Measurements from ENCODE around the gene NAT8L.
"Not testable (repeated sequence)": the region's sequence is repeated elsewhere in the genome, so short reads cannot be mapped to it uniquely, and the experiment has no call there.

NAT8L gene, protein sequence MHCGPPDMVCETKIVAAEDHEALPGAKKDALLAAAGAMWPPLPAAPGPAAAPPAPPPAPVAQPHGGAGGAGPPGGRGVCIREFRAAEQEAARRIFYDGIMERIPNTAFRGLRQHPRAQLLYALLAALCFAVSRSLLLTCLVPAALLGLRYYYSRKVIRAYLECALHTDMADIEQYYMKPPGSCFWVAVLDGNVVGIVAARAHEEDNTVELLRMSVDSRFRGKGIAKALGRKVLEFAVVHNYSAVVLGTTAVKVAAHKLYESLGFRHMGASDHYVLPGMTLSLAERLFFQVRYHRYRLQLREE

DNA sequence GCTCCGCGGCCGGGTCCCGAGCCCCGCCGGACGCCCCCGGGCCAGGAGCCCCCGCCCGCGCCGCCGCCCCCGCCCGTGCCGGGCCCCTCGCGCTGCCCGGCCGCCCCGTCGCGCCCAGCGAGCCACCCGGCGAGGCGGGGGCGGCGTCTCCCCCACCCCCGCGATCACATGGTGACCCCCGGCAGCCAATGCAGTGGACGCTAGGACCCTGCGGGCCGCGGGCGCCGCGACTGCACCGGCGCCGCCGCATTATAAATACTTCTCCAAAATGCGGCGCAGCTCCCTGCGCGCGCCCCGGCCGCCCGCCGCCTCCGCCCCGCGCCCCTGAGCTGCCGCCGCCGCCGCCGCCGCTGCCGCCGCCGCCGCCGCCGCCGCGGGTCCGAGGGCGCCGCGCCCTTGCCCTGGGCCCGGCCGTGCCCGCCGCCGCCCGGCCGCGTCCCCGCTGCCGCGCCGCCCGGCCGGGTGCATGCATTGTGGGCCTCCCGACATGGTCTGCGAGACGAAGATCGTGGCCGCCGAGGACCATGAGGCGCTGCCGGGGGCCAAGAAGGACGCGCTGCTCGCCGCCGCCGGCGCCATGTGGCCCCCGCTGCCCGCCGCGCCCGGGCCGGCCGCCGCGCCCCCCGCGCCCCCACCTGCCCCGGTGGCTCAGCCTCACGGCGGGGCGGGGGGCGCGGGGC lies at the start of gene NAT8L:
Gene NAT8L, plus strand, starts transcription at position 282 of the 680 bp plus-strand sequence. Its CDS starts 185 bp downstream, at position 467.
- no peaks in the 10 kb centered on the region for H3K9me3 ChIP-seq (ENCODE audit: insufficient read depth, low read length)
- H3K4me1 ChIP-seq (ENCODE audit: insufficient read depth, insufficient read length) = peaks cover 19% of the 10 kb centered on the region
- peak within 1 kb of the TSS; percentile 76 for H3K9ac ChIP-seq (ENCODE audit: insufficient read length, low read depth)
- H3K27me3 ChIP-seq (ENCODE audit: insufficient read depth, insufficient read length) = peaks cover 27% of the 10 kb centered on the region
- peak within 1 kb of the TSS; percentile 59 for H3K4me3 ChIP-seq (ENCODE audit: insufficient read length, low read depth)
- no peak for DNase-seq (ENCODE audit: low read depth, low spot score)
- TF ChIP-seq YY1 (IDR thresholded peaks at IDR 0.05; ENCODE audit: insufficient read depth, insufficient read length) = no peak
- no peak for TF ChIP-seq ZNF274 (IDR thresholded peaks at IDR 0.05; ENCODE audit: low read depth, low read length)
- TF ChIP-seq SUZ12 (IDR thresholded peaks at IDR 0.05; ENCODE audit: extremely low read depth, insufficient read depth, insufficient read length) = no peak
- peaks cover 4% of the 10 kb centered on the region for H3K36me3 ChIP-seq (ENCODE audit: insufficient read depth, insufficient read length, low read length)

DNA sequence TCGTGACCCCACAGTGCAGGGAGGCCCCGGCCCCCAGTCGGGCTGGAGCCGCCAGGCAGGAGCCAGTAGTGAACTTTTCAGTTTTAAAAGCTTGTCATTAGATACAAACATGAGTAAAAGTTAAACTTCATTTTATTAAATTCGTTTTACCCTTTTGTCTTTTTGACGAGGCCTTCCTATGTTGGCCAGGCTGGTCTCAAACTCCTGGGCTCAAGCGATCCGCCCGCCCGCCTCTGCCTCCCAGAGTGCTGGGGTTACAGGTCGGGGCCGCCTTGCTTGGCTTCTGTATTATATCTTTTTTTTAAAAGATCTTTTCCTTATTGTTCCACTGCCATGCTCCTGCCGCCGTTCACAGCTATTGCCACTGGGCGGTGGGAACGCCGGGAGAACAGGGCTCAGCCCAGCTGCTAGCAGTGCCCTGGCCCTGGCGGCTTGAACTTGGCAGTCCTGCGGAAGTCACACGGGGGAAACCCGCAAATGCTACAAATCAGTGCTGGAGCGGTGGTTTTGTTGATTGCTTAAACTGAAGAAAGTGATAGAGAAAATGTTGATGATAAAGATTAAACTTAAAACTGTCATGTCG lies 49.4 kb upstream of the NAT8L start:
- Histone ChIP-seq H3K27me3 (ENCODE audit: insufficient read depth, insufficient read length) (no peaks in the 10 kb centered on the region), H3K4me1 (ENCODE audit: insufficient read depth, insufficient read length) (no peaks in the 10 kb centered on the region), H3K9ac (ENCODE audit: insufficient read length, low read depth) (peak overlapping the region; percentile 100), H3K9me3 (ENCODE audit: insufficient read depth, low read length) (no peaks in the 10 kb centered on the region), H3K36me3 (ENCODE audit: insufficient read depth, insufficient read length, low read length) (peaks cover 24% of the 10 kb centered on the region), H3K4me3 (ENCODE audit: insufficient read length, low read depth) (peak overlapping the region; percentile 100)
- DNase-seq (ENCODE audit: low read depth, low spot score) = peak; percentile 49
- TF ChIP-seq ZNF274 (IDR thresholded peaks at IDR 0.05; ENCODE audit: low read depth, low read length) (no peak), SUZ12 (IDR thresholded peaks at IDR 0.05; ENCODE audit: extremely low read depth, insufficient read depth, insufficient read length) (no peak), YY1 (IDR thresholded peaks at IDR 0.05; ENCODE audit: insufficient read depth, insufficient read length) (no peak)

DNA sequence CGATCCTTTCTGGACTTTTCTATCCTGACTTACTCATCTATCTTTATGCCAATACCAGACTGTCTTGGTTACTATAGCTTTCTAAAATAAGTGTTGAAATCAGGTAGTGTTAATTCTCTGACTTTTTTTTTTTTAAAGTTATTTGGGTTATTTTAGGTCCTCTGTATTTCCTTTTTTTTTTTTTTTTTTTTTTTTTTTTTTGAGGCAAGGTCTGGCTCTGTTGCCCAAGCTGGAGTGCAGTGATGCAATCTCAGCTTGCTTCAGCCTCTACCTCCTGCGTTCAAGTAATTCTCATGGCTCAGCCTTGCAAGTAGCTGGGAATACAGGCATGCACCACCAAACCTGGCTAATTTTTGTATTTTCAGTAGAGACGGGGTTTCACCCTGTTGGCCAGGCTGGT lies 47.5 kb upstream of the NAT8L start:
- Histone ChIP-seq H3K9ac (ENCODE audit: insufficient read length, low read depth) (no peak overlapping the region), H3K4me1 (ENCODE audit: insufficient read depth, insufficient read length) (no peaks in the 10 kb centered on the region), H3K4me3 (ENCODE audit: insufficient read length, low read depth) (no peak overlapping the region), H3K9me3 (ENCODE audit: insufficient read depth, low read length) (no peaks in the 10 kb centered on the region), H3K36me3 (ENCODE audit: insufficient read depth, insufficient read length, low read length) (peaks cover 8% of the 10 kb centered on the region), H3K27me3 (ENCODE audit: insufficient read depth, insufficient read length) (no peaks in the 10 kb centered on the region)
- TF ChIP-seq YY1 (IDR thresholded peaks at IDR 0.05; ENCODE audit: insufficient read depth, insufficient read length) (no peak), ZNF274 (IDR thresholded peaks at IDR 0.05; ENCODE audit: low read depth, low read length) (no peak), SUZ12 (IDR thresholded peaks at IDR 0.05; ENCODE audit: extremely low read depth, insufficient read depth, insufficient read length) (no peak)
- no peak for DNase-seq (ENCODE audit: low read depth, low spot score)

DNA sequence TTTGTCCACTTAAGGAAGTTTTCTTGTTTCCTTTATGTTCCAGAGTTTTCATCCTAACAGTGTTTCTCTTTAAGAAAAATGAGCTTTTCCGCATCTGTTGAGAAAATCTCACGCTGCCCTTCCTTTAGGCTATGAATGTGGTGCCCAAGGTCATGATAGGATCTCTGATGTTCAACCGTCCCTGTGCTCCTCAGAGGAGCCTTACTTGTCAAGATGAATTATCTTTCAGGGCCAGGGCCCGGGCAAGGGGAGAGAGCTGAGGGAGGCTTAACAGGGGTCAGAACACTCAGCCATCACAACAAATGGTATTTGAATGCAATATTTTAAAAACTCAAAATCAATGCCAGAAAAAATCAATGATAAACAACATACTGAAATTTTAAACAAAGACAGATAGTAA lies 44.1 kb upstream of the NAT8L start:
- no peaks in the 10 kb centered on the region for H3K4me1 ChIP-seq (ENCODE audit: insufficient read depth, insufficient read length)
- no peak for DNase-seq (ENCODE audit: low read depth, low spot score)
- H3K36me3 ChIP-seq (ENCODE audit: insufficient read depth, insufficient read length, low read length) = no peaks in the 10 kb centered on the region
- no peaks in the 10 kb centered on the region for H3K9me3 ChIP-seq (ENCODE audit: insufficient read depth, low read length)
- H3K9ac ChIP-seq (ENCODE audit: insufficient read length, low read depth) = no peak overlapping the region
- no peaks in the 10 kb centered on the region for H3K27me3 ChIP-seq (ENCODE audit: insufficient read depth, insufficient read length)
- no peak overlapping the region for H3K4me3 ChIP-seq (ENCODE audit: insufficient read length, low read depth)
- no peak for TF ChIP-seq ZNF274 (IDR thresholded peaks at IDR 0.05; ENCODE audit: low read depth, low read length)
- no peak for TF ChIP-seq SUZ12 (IDR thresholded peaks at IDR 0.05; ENCODE audit: extremely low read depth, insufficient read depth, insufficient read length)
- no peak for TF ChIP-seq YY1 (IDR thresholded peaks at IDR 0.05; ENCODE audit: insufficient read depth, insufficient read length)

DNA sequence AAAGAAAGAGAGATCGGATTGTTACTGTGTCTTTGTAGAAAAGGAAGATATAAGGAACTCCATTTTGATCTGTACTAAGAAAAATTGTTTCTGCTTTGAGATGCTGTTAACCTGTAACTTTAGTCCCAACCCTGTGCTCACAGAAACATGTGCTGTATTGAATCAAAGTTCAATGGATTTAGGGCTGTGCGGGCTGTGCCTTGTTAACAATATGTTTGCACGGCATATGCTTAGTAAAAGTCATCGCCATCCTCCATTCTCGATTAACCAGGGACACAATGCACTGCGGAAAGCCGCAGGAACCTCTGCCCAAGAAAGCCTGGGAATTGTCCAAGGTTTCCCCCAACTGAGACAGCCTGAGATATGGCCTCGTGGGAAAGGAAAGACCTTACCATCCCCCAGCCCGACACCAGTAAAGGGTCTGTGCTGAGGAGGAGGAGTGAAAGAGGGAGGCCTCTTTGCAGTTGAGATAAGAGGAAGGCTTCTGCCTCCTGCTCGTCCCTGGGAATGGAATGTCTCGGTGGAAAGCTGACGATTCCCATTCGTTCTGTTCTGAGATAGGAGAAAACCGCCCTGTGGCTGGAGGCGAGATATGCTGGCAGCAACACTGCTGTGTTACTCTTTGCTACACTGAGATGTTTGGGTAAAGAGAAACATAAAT lies 37.6 kb upstream of the NAT8L start:
- H3K9ac ChIP-seq (ENCODE audit: insufficient read length, low read depth); H3K4me3 ChIP-seq (ENCODE audit: insufficient read length, low read depth); H3K27me3 ChIP-seq (ENCODE audit: insufficient read depth, insufficient read length); DNase-seq (ENCODE audit: low read depth, low spot score); H3K4me1 ChIP-seq (ENCODE audit: insufficient read depth, insufficient read length); H3K36me3 ChIP-seq (ENCODE audit: insufficient read depth, insufficient read length, low read length): not testable (repeated sequence)
- H3K9me3 ChIP-seq (ENCODE audit: insufficient read depth, low read length) = peaks cover 21% of the 10 kb centered on the region; the same call in 1 of the 2 replicates

DNA sequence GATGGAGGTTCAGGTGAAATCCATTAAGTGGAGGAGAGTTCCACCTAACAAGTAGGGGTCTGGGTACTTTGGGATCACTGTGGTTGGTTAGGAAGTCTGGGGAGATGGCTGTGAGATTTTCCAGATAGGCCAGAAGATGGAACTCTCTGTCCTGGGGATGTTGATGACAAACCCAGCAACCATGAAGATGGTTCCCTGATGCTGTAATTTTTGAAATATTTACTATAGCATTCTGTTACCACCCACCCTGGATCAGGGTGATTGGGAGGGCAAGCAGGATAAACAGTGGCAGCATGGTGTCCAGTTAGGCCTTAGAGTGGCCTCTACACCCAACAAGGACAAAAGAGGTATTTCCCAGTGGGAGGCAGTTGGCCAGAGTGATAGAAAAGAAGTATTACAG lies 34.4 kb upstream of the NAT8L start:
- Histone ChIP-seq H3K36me3 (ENCODE audit: insufficient read depth, insufficient read length, low read length) (no peaks in the 10 kb centered on the region), H3K9ac (ENCODE audit: insufficient read length, low read depth) (no peak overlapping the region)
- TF ChIP-seq SUZ12 (IDR thresholded peaks at IDR 0.05; ENCODE audit: extremely low read depth, insufficient read depth, insufficient read length) (no peak), ZNF274 (IDR thresholded peaks at IDR 0.05; ENCODE audit: low read depth, low read length) (no peak), YY1 (IDR thresholded peaks at IDR 0.05; ENCODE audit: insufficient read depth, insufficient read length) (no peak)

DNA sequence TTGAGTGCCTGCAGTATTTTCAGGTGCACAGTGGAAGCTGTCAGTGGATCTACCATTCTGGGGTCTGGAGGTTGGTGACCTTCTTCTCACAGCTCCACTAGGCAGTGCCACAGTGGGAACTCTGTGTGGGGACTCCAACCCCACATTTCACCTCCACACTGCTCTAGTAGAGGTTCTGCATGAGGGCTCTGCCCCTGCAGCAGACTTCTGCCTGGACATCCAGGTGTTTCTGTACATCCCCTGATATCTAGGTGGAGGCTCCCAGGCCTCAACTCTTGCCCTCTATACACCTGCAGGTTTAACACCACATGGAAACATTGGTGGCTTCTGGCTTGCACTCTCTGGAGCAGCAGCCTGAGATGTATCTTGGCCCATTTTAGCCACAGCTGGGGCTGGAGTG lies 33.3 kb upstream of the NAT8L start:
- Histone ChIP-seq H3K36me3 (ENCODE audit: insufficient read depth, insufficient read length, low read length) (no peaks in the 10 kb centered on the region), H3K4me3 (ENCODE audit: insufficient read length, low read depth) (no peak overlapping the region), H3K27me3 (ENCODE audit: insufficient read depth, insufficient read length) (no peaks in the 10 kb centered on the region), H3K9me3 (ENCODE audit: insufficient read depth, low read length) (peaks cover 22% of the 10 kb centered on the region; the same call in 1 of the 2 replicates), H3K4me1 (ENCODE audit: insufficient read depth, insufficient read length) (no peaks in the 10 kb centered on the region), H3K9ac (ENCODE audit: insufficient read length, low read depth) (no peak overlapping the region)
- no peak for DNase-seq (ENCODE audit: low read depth, low spot score)
- TF ChIP-seq SUZ12 (IDR thresholded peaks at IDR 0.05; ENCODE audit: extremely low read depth, insufficient read depth, insufficient read length) (no peak), ZNF274 (IDR thresholded peaks at IDR 0.05; ENCODE audit: low read depth, low read length) (no peak), YY1 (IDR thresholded peaks at IDR 0.05; ENCODE audit: insufficient read depth, insufficient read length) (no peak)

More for the DNA sequence above, 34.4 kb upstream of the NAT8L start:
- Histone ChIP-seq H3K4me3 (ENCODE audit: insufficient read length, low read depth) (no peak overlapping the region), H3K9me3 (ENCODE audit: insufficient read depth, low read length) (peaks cover 22% of the 10 kb centered on the region; the same call in 1 of the 2 replicates), H3K27me3 (ENCODE audit: insufficient read depth, insufficient read length) (no peaks in the 10 kb centered on the region), H3K4me1 (ENCODE audit: insufficient read depth, insufficient read length) (no peaks in the 10 kb centered on the region)
- DNase-seq (ENCODE audit: low read depth, low spot score) = no peak

DNA sequence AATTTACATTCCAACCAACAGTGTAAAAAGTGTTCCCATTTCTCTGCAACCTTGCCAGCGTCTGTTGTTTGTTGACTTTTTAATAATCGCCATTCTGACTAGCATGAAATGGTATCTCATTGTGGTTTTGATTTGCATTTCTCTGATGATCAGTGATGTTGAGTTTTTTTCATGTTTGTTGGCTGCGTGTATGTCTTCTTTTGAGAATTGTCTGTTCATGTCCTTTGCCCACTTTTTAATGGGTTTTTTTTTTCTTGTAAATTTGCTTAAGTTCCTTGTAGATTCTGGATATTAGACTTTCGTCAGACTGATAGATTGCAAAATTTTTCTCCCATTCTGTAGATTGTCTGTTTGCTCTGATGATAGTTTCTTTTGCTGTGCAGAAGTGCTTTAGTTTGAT lies 32.0 kb upstream of the NAT8L start:
- not testable (repeated sequence) for H3K9ac ChIP-seq (ENCODE audit: insufficient read length, low read depth); H3K36me3 ChIP-seq (ENCODE audit: insufficient read depth, insufficient read length, low read length); H3K4me1 ChIP-seq (ENCODE audit: insufficient read depth, insufficient read length); H3K27me3 ChIP-seq (ENCODE audit: insufficient read depth, insufficient read length); H3K4me3 ChIP-seq (ENCODE audit: insufficient read length, low read depth); DNase-seq (ENCODE audit: low read depth, low spot score)
- peaks cover 22% of the 10 kb centered on the region; the same call in 1 of the 2 replicates for H3K9me3 ChIP-seq (ENCODE audit: insufficient read depth, low read length)

DNA sequence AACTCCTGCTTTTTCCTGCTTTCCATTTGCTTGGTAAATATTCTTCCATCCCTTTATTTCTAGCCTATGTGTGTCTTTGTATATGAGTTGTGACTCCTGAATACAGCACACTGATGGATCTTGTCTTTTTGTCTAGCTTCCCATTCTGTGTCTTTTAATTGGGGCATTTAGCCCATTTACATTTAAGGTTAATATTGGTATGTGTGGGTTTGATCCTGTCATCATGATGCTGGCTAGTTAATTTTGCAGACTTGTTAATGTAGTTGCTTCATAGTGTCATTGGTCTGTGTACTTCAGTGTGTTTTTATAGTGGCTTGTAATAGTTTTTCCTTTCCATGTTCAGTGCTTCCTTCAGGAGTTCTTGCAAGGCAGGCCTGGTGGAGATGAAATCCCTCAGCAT lies 28.0 kb upstream of the NAT8L start:
- not testable (repeated sequence) for DNase-seq (ENCODE audit: low read depth, low spot score); H3K4me3 ChIP-seq (ENCODE audit: insufficient read length, low read depth); H3K27me3 ChIP-seq (ENCODE audit: insufficient read depth, insufficient read length); H3K4me1 ChIP-seq (ENCODE audit: insufficient read depth, insufficient read length); H3K36me3 ChIP-seq (ENCODE audit: insufficient read depth, insufficient read length, low read length); H3K9ac ChIP-seq (ENCODE audit: insufficient read length, low read depth); H3K9me3 ChIP-seq (ENCODE audit: insufficient read depth, low read length)

Measured in NT2/D1 (cell line).